HG02610 (cell line): ENCODE results near the gene VAV2.

Experiments
- ATAC-seq: cut with Tn5 transposase; IDR thresholded peaks from one replicate; pipeline ENCODE4 v1.9.1; 2021; ENCODE audit warnings: mild to moderate bottlenecking, moderate library complexity; ENCODE audit not compliant: unreplicated experiment

The VAV2 gene

GRCh38 chr9:133735931-133736330 is 256.2 kb downstream of the VAV2 start:
- ATAC-seq = no peak

GRCh38 chr9:133735415-133735775 is 256.7 kb downstream of the VAV2 start:
- no peak for ATAC-seq

GRCh38 chr9:133734590-133735414 is 257.3 kb downstream of the VAV2 start:
- ATAC-seq = no peak

- ATAC-seq = no peak
Measured at GRCh38 chr9:133733796-133734533, 258.2 kb downstream of the VAV2 start.

GRCh38 chr9:133733421-133733795 is 258.7 kb downstream of the VAV2 start:
- ATAC-seq = no peak

GRCh38 chr9:133732639-133733408 is 259.3 kb downstream of the VAV2 start:
- ATAC-seq = no peak

- ATAC-seq = no peak
Measured at GRCh38 chr9:133731876-133732638, 260.1 kb downstream of the VAV2 start.

GRCh38 chr9:133730994-133731715 is 261.0 kb downstream of the VAV2 start:
- ATAC-seq = no peak

- ATAC-seq = no peak
Measured at GRCh38 chr9:133729617-133730281, 262.4 kb downstream of the VAV2 start.

- ATAC-seq = no peak
Measured at GRCh38 chr9:133728856-133729616, 263.1 kb downstream of the VAV2 start.

- no peak for ATAC-seq
Measured at GRCh38 chr9:133727876-133728441, 264.2 kb downstream of the VAV2 start.

- no peak for ATAC-seq
Measured at GRCh38 chr9:133727277-133727875, 264.7 kb downstream of the VAV2 start.

- no peak for ATAC-seq
Measured at GRCh38 chr9:133726401-133727276, 265.5 kb downstream of the VAV2 start.

- no peak for ATAC-seq
Measured at GRCh38 chr9:133725886-133726285, 266.2 kb downstream of the VAV2 start.

- no peak for ATAC-seq
Measured at GRCh38 chr9:133718563-133719315, 273.4 kb downstream of the VAV2 start.
